ENCODE measurements around the gene DPYSL3. TPM values are rescaled to one million over a fixed set of nuclear protein-coding genes. Genes with fewer than 3 reads are reported as not detected.

The DPYSL3 gene
- total RNA-seq, 2 experiments from 2014 or later = not detected

DNA sequence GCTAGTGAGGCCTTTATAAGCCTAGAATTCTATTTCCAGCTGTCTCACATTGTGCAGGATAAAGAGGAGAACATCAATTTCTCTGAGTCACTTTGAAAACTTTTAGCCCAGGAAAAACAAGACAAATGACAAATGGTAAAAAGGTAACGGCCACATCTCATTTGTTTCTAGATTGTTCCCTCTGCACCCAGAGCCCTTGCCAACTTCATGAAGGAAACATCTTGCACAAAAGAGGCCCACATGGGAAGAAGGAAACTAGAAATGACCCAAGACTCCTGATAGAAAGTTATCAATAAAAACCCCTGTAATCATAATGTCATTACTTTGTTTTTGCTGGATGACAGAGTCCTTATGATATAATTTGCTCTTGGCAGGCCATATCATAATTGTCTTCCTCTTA, 5.3 kb downstream of the DPYSL3 start:
- H3K36me3 Mint-ChIP-seq (ENCODE audit: low read depth) = no peaks in the 10 kb centered on the region
- H3K9me3 Mint-ChIP-seq = no peaks in the 10 kb centered on the region
- no peak for DNase-seq
- H3K27ac Mint-ChIP-seq = no peak overlapping the region
- H3K27me3 Mint-ChIP-seq = peaks cover 9% of the 10 kb centered on the region
- no peaks in the 10 kb centered on the region for H3K4me1 Mint-ChIP-seq
- CTCF ChIA-PET = no interaction called here
- POLR2A ChIA-PET = no interaction called here
- no peak overlapping the region for H3K4me3 Mint-ChIP-seq

DNA sequence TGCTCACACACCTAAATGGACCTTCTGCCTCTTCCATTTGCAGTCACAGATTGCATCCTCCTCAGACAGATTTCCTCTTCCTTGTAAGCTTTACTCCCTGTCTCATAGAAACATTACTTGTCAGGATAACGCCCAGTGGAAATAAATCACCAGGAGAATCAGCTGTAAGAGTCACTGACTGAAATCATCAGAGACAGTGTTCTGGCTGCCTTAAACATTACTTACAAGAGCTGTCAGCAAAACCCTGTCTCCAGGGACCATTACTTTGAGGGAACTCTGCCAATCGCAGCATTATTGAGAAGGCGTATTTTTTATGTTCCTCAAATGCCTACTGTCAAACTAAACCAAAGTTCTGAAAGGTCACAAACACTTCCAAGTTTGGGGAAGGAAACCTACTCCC, 5.9 kb downstream of the DPYSL3 start:
- Mint-ChIP-seq H3K9me3 (no peaks in the 10 kb centered on the region), H3K27me3 (peaks cover 9% of the 10 kb centered on the region), H3K4me3 (no peak overlapping the region), H3K36me3 (ENCODE audit: low read depth) (no peaks in the 10 kb centered on the region), H3K4me1 (no peaks in the 10 kb centered on the region), H3K27ac (no peak overlapping the region)
- CTCF ChIA-PET = no interaction called here
- POLR2A ChIA-PET = no interaction called here
- no peak for DNase-seq

DNA sequence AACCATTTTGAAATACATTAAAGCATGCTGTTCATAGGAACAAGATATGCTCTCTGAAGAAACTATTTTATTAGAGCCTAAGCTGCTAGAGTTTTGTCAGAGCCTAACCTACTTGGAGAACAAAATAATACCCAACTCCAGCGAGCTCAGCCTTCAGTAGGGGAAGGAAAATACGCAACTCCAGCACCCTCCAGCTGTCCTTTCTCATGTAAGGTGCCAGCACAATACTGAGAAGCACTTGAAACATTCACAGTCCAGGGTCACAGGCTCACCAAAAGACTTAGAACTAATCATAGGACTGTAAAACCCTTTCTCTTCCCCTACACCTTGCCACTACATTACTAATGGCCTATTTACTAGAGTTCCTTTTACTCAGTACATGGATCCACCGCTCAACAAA, 18.9 kb downstream of the DPYSL3 start:
- no peaks in the 10 kb centered on the region for H3K9me3 Mint-ChIP-seq
- H3K4me1 Mint-ChIP-seq = no peaks in the 10 kb centered on the region
- no peak for DNase-seq
- no peak overlapping the region for H3K4me3 Mint-ChIP-seq
- H3K27ac Mint-ChIP-seq = no peak overlapping the region
- no peaks in the 10 kb centered on the region for H3K27me3 Mint-ChIP-seq
- H3K36me3 Mint-ChIP-seq (ENCODE audit: low read depth) = no peaks in the 10 kb centered on the region
- ChIA-PET POLR2A (no interaction called here), CTCF (no interaction called here)

DNA sequence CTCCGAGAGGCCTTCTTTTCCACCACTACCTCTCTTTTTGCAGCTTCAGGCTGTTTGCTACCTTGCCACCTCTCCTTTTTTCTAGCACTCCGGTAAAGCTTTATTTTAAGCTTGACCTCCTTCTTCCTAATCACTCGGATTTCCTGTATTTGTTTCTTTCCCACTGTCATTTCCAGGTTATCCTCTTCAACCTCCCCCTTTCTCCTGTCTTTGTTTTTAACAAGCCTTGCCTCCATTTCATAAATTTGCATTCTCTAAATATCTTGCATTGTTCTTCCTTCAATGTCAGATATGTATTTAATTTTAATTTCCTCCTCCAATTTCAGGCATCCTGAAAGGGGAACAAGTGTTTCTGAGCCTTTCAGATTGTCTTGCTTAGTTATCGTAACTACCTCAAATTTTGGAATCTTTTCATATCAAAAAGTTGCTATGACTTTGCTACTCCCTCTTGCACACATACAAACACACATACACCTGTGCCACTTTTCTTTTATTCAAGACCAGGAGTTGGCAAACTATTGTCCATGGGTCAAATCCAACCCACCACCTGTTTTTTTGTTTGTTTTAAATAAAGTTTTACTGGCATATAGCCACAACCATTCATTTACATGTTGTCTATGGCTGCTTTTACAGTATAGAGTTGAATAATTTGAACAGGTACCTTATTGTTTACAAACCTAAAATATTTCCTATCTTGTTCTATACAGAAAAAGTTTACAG, 22.7 kb downstream of the DPYSL3 start:
- POLR2A ChIA-PET = no interaction called here
- no peak overlapping the region for H3K27ac Mint-ChIP-seq
- H3K4me3 Mint-ChIP-seq = no peak overlapping the region

DNA sequence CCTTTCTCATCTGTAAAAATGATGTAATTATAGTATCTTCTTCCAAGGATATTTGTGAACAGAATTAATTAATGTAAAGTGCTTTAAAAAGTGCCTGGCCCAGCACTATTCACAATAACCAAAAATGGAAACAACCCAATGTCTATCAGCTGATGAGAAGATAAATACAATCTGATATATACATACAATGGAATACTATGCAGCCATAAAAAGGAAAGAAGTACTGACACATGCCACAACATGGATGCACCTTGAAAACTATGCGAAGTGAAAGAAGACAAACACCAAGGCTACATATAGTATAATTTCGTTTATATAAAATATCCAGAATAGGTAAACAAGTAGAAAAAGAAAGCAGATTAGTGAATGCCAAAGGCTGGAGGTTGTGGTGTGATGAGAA, 24.1 kb downstream of the DPYSL3 start:
- Mint-ChIP-seq H3K27ac (no peak overlapping the region), H3K27me3 (no peaks in the 10 kb centered on the region), H3K4me1 (no peaks in the 10 kb centered on the region), H3K9me3 (no peaks in the 10 kb centered on the region), H3K36me3 (ENCODE audit: low read depth) (no peaks in the 10 kb centered on the region), H3K4me3 (no peak overlapping the region)
- POLR2A ChIA-PET = no interaction called here
- CTCF ChIA-PET = no interaction called here
- DNase-seq = no peak

More for the DNA sequence above, 22.7 kb downstream of the DPYSL3 start:
- Mint-ChIP-seq H3K27me3 (no peaks in the 10 kb centered on the region), H3K4me1 (no peaks in the 10 kb centered on the region), H3K36me3 (ENCODE audit: low read depth) (no peaks in the 10 kb centered on the region), H3K9me3 (no peaks in the 10 kb centered on the region)
- DNase-seq = no peak
- CTCF ChIA-PET = interaction anchor here (0.6 kb wide), 1 partner anchor 35 kb away, joined by 3 read pairs; no protein-coding TSS in a partner anchor

DNA sequence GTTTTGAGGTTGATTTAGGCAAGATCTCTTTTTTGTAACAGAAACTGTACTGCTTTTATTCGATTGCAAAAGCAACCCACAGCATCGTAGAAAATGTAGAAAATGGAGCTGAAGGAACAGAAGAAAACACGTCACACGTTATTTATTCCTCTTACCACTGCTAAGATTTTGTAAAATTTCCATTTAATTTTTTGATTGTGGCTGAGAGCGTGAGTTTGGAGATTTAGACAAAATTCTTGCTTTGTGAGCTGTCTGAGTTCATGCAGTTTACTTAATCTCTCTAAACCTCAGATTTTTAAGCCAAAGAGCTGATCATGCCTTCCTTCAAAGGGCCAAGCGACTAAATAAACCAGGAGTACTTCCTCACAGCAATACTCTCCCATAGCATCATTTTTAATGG, 24.8 kb downstream of the DPYSL3 start:
- no peaks in the 10 kb centered on the region for H3K27me3 Mint-ChIP-seq
- no peak for DNase-seq
- ChIA-PET CTCF (no interaction called here), POLR2A (no interaction called here)
- no peak overlapping the region for H3K27ac Mint-ChIP-seq
- H3K4me1 Mint-ChIP-seq = no peaks in the 10 kb centered on the region
- no peaks in the 10 kb centered on the region for H3K9me3 Mint-ChIP-seq
- no peak overlapping the region for H3K4me3 Mint-ChIP-seq
- no peaks in the 10 kb centered on the region for H3K36me3 Mint-ChIP-seq (ENCODE audit: low read depth)

DNA sequence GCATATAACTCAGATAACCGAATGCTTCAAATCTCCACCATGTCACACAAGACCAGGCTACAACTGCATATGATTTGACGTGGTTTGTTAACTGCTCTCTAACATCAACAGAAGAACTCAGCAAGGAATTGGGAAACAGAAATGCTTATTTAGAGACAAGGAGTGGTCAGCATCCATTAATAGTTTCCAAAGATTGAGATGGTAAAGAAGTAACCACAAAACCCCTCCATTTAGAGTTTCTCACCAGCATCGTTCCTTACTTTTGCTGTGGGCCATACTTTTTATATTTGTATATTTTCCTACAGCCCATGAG, 25.2 kb downstream of the DPYSL3 start:
- POLR2A ChIA-PET = no interaction called here
- Mint-ChIP-seq H3K27ac (no peak overlapping the region), H3K4me1 (no peaks in the 10 kb centered on the region), H3K27me3 (no peaks in the 10 kb centered on the region), H3K4me3 (no peak overlapping the region), H3K36me3 (ENCODE audit: low read depth) (no peaks in the 10 kb centered on the region), H3K9me3 (no peaks in the 10 kb centered on the region)
- CTCF ChIA-PET = no interaction called here
- no peak for DNase-seq

DNA sequence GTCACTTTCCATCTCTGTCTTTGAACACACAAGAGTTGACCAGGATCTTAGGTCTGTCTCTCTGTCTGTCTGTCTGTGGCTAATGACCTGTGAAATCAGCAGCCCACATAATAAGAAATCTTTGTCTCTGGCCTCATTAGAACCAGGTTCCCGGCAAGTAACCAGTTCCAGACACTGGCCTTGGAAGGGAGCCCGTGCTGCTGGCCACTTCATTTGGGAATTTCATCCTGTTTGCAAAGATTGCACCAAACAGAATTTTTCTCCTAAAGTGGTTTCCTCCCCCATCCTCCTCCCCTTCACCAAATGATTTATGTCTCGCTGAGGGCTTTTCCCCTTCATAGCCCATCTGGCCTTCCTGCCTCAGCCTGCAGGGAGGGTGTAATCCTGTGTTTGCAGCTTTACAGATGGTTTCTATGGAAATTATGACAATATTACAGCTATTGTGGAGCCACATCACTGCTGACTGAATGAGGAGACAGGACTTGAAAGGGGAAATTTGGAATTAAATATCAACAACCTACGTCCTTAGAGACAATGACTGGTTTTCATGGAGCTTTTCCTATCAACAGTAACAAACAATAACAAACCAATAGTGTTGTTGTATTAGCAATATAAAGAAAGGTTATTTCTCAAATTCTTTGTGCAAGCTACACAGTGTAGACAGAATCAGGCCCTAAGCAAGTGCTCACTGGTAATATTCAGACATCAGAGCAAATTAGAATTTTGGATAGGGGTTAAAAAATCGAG, 25.7 kb downstream of the DPYSL3 start:
- no peak for DNase-seq
- H3K27me3 Mint-ChIP-seq = no peaks in the 10 kb centered on the region
- ChIA-PET POLR2A (no interaction called here), CTCF (no interaction called here)
- H3K27ac Mint-ChIP-seq = no peak overlapping the region
- no peaks in the 10 kb centered on the region for H3K9me3 Mint-ChIP-seq
- no peaks in the 10 kb centered on the region for H3K36me3 Mint-ChIP-seq (ENCODE audit: low read depth)
- no peaks in the 10 kb centered on the region for H3K4me1 Mint-ChIP-seq
- no peak overlapping the region for H3K4me3 Mint-ChIP-seq

DNA sequence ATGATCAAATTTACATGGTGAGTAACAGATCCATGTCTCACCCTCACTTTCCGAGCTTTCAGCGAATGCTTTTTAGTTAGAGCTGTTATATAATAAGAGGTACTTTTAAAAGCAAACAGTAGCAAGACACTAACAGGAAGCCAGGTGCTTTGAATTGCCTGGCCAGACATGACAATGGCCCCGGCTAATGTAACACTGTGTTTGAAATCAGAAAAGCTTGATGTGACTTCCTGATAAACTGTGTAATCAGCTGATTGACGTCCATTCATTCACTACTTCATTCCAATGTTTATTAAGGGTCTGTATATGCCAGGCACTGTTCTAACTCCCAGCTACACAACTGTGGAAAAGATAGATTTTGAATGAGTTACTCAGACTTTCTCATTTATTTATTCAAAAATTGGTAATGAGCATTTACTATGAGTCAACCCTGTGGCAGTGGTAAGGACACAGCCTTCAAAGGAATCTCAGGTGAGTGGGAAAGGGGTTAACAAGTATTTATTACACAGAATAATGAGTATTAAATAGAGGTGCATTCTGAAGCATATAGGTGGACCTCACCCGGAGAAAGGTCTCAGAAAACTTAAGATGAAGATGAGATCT, 26.6 kb downstream of the DPYSL3 start:
- no peaks in the 10 kb centered on the region for H3K9me3 Mint-ChIP-seq
- no peaks in the 10 kb centered on the region for H3K27me3 Mint-ChIP-seq
- POLR2A ChIA-PET = no interaction called here
- DNase-seq = no peak
- CTCF ChIA-PET = no interaction called here
- H3K36me3 Mint-ChIP-seq (ENCODE audit: low read depth) = no peaks in the 10 kb centered on the region
- no peaks in the 10 kb centered on the region for H3K4me1 Mint-ChIP-seq
- H3K4me3 Mint-ChIP-seq = no peak overlapping the region
- no peak overlapping the region for H3K27ac Mint-ChIP-seq

DNA sequence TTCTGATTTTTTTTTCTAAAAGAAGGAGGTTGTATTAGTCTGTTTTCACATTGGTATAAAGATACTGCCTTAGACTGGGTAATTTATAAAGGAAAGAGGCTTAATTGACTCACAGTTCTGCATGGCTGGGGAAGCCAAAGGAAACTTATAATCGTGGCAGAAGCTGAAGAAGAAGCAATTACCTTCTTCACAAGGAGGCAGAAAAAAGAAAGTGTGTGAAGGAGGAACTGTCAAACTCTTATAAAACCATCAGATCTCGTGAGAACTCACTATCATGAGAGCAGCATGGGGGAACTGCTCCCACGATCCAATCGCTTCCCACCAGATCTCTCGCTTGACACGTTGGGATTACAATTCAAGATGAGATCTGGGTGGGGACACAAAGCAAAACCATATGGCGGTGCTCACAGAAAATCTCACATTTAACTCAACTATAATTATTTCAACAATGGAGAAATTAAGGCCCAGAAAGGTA, 27.1 kb downstream of the DPYSL3 start:
- H3K27ac Mint-ChIP-seq = no peak overlapping the region
- ChIA-PET POLR2A (no interaction called here), CTCF (no interaction called here)
- no peaks in the 10 kb centered on the region for H3K27me3 Mint-ChIP-seq
- no peaks in the 10 kb centered on the region for H3K4me1 Mint-ChIP-seq
- DNase-seq = no peak
- H3K9me3 Mint-ChIP-seq = no peaks in the 10 kb centered on the region
- H3K36me3 Mint-ChIP-seq (ENCODE audit: low read depth) = no peaks in the 10 kb centered on the region
- H3K4me3 Mint-ChIP-seq = no peak overlapping the region

DNA sequence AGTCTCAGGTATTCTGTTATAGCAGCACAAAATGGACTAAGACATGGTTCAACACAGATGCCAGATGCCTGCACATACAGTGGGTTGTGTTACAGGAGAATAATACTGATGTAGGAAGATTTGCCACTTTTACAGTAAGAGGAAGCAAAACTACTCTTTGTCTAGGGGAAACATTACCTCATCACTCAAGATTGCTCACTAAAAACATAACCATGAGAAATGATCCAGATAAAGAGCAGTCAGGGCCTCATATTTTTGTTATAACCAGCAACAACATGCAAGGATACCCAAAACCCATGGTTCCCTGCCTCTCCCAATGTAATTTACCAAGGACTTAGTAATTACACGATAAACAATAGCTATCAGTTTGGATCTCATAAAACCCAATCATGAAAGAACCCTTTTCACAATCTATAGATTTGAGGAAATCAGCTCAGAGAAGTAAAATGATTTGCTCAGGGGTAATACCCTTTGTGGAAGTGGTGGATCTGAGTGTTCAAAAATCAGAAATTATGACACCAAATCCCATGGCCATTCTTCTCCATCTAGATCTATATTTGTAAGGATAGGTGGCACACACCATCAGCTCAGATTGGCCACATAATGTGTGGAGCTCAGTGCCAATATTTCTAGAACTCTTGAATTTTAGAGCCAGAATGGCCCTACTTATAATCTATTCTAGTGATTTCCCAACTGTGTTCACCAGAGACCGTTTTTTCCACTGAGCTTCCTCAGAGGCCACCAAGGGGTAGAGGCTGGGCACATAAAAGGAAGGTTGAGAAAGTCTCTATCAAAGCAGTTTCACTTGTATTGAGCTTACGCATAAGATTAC, 27.8 kb downstream of the DPYSL3 start:
- POLR2A ChIA-PET = no interaction called here
- no peak overlapping the region for H3K4me3 Mint-ChIP-seq
- no peaks in the 10 kb centered on the region for H3K9me3 Mint-ChIP-seq

DNA sequence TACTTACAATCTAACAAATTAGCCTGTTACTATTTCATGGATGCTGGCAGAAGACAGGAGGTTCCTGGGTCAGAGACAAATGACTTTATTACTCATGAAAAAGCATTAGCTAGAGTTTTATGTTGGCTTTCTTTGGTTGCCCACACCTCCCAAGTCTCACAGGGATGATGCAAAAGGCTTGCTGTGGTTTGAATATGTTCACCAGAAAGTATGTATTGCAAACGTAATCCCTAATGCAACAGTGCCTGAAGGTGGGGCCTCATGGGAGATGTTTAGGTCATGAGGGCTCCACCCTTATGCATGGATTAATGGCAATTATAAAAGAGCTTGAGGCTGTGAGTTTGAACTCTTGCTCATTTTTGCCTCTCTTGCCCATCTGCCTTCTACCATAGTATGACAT, 28.5 kb downstream of the DPYSL3 start:
- no peak for DNase-seq
- Mint-ChIP-seq H3K36me3 (ENCODE audit: low read depth) (no peaks in the 10 kb centered on the region), H3K9me3 (no peaks in the 10 kb centered on the region), H3K27me3 (no peaks in the 10 kb centered on the region), H3K4me1 (no peaks in the 10 kb centered on the region), H3K4me3 (no peak overlapping the region), H3K27ac (no peak overlapping the region)
- ChIA-PET CTCF (no interaction called here), POLR2A (no interaction called here)

More for the DNA sequence above, 27.8 kb downstream of the DPYSL3 start:
- H3K27ac Mint-ChIP-seq = no peak overlapping the region
- no peaks in the 10 kb centered on the region for H3K27me3 Mint-ChIP-seq
- no peaks in the 10 kb centered on the region for H3K4me1 Mint-ChIP-seq
- DNase-seq = no peak
- no peaks in the 10 kb centered on the region for H3K36me3 Mint-ChIP-seq (ENCODE audit: low read depth)
- CTCF ChIA-PET = no interaction called here

DNA sequence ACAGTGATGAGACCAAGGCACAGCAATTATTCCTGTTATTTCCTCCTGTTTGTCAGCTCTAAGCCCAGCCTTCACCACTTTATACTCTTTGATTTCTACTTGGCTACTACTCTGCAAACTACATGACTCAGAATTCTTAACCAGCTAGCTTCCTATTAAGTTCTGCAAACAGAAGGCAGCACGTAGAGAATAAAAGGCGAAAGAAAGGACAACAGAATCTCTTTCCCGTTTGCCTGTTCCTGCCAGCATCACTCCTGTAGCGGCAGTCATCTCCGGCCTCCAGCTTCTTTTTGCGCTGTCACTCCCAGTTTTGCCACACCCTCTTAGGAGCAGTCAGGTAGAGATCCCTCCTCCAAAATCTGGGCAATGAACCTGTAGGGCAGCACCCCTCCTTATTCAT, 29.9 kb downstream of the DPYSL3 start:
- DNase-seq = no peak
- Mint-ChIP-seq H3K4me1 (no peaks in the 10 kb centered on the region), H3K9me3 (no peaks in the 10 kb centered on the region), H3K27me3 (no peaks in the 10 kb centered on the region), H3K27ac (no peak overlapping the region), H3K4me3 (no peak overlapping the region), H3K36me3 (ENCODE audit: low read depth) (no peaks in the 10 kb centered on the region)
- POLR2A ChIA-PET = no interaction called here
- CTCF ChIA-PET = no interaction called here
